ENCODE data around the gene PABPN1. TPM values are rescaled to one million over a fixed set of nuclear protein-coding genes. Genes with fewer than 3 reads are reported as not detected.

The PABPN1 gene
- total and polyA plus RNA-seq, 9 of the 15 experiments (the other 6 are each of a cell fraction or from before 2014, with no cell fraction given) = 32.6 to 388 (median 178) TPM

GRCh38 chr14:23322568-23323517 is 1.6 kb downstream of the PABPN1 start:
- H3K36me3 ChIP-seq (ENCODE audit: control insufficient read depth, insufficient read depth, low read length) = peaks cover 58% of the 10 kb centered on the region; the same call in 2 of the 3 replicates
- no peak overlapping the region; the same call in 1 of the 2 replicates for H2AFZ ChIP-seq (ENCODE audit: low read depth, low read length)
- peak overlapping the region; percentile 95 for H3K27ac ChIP-seq (ENCODE audit: extremely low read depth, low read depth, low read length)
- CTCF ChIA-PET (ENCODE audit: low intra/inter-chr PET ratio) = interaction anchor here (0.6 kb wide), 1 partner anchor 54 kb away, joined by 6 read pairs; no protein-coding TSS in a partner anchor
- TSS peak; percentile 37 for BruUV-seq (replicated peaks)
- peak overlapping the region; percentile 97 to 100 for H3K9ac ChIP-seq (ENCODE audit: insufficient read depth in 1 of 2, low read depth in 2 of 2, low read length in 2 of 2)
- ATAC-seq (no peak), DNase-seq (ENCODE audit: extremely low read depth in 1 of 4, low spot score in 3 of 4) (no peak), FAIRE-seq (no peak)
- POLR2A ChIA-PET = interaction anchor here (0.6 to 3.9 kb wide), 17 partner anchors 8 to 503 kb away, joined by 3 to 30 read pairs (median 4); partner anchors contain the start of genes HAUS4, HOMEZ, PPP1R3E and THTPA
- no peaks in the 10 kb centered on the region for H3K27me3 ChIP-seq (ENCODE audit: control insufficient read depth in 2 of 2, insufficient read depth in 2 of 2, low read length in 2 of 2)
- peak overlapping the region; percentile 90 for H3K4me3 ChIP-seq
- H3K9me1 ChIP-seq (ENCODE audit: control insufficient read depth, insufficient read depth, low read length) = no peaks in the 10 kb centered on the region
- peaks cover 34% of the 10 kb centered on the region for H3K79me2 ChIP-seq (ENCODE audit: control insufficient read depth, insufficient read depth, low read length)
- H3K9me3 ChIP-seq (replicated peaks; ENCODE audit: control insufficient read depth, insufficient read depth, low read depth, low read length) = no peaks in the 10 kb centered on the region
- H3K4me1 ChIP-seq (replicated peaks in 1 of 2; ENCODE audit: control insufficient read depth in 2 of 2, insufficient read depth in 2 of 2, low read length in 2 of 2) = peaks cover 11 to 17% of the 10 kb centered on the region in 2 experiments; a peak in 4 of 5 replicates
- TF ChIP-seq KLF13 (tag; IDR thresholded peaks at IDR 0.05; ENCODE audit: borderline replicate concordance, low read depth) (no peak), SMARCA4 (IDR thresholded peaks at IDR 0.05) (no peak), ZNF354B (CRISPR knock-in tag; IDR thresholded peaks at IDR 0.05) (no peak), EWSR1 (IDR thresholded peaks at IDR 0.05; ENCODE audit: borderline replicate concordance, low read depth, partially characterized antibody) (no peak), ZNF584 (CRISPR knock-in tag; IDR thresholded peaks at IDR 0.05; ENCODE audit: low read depth) (no peak), ZNF764 (CRISPR knock-in tag; IDR thresholded peaks at IDR 0.05; ENCODE audit: low read depth) (no peak), PTTG1 (tag; IDR thresholded peaks at IDR 0.05; ENCODE audit: low read depth) (no peak), ARHGAP35 (IDR thresholded peaks at IDR 0.05; ENCODE audit: partially characterized antibody) (no peak), TSC22D4 (tag; IDR thresholded peaks at IDR 0.05) (no peak), ZSCAN29 (IDR thresholded peaks at IDR 0.05) (no peak), STAT6 (CRISPR knock-in tag; IDR thresholded peaks at IDR 0.05) (no peak), NR2C2 (CRISPR knock-in tag; IDR thresholded peaks at IDR 0.05) (no peak), NR2C2 (tag; IDR thresholded peaks at IDR 0.05) (no peak), HMG20B (CRISPR knock-in tag; IDR thresholded peaks at IDR 0.05) (no peak), NONO (IDR thresholded peaks at IDR 0.05; ENCODE audit: low read depth in 2 of 2, low read length in 1 of 2) (no peak)
- WGBS (ENCODE audit: insufficient coverage, low coverage, missing lambda C conversion rate) = 31% methylated on average over 10 of the region's 10 CpGs
- in situ Hi-C loops (cut with MboI) = no loop called here
- peak overlapping the region; percentile 98 for H3K4me2 ChIP-seq (ENCODE audit: insufficient read depth, low read length)
- no peaks in the 10 kb centered on the region; the same call in 1 of the 2 replicates for H4K20me1 ChIP-seq (replicated peaks; ENCODE audit: control insufficient read depth, insufficient read depth, low read length)
- intact Hi-C loops (cut with micrococcal nuclease) = loop anchor here (2.0 to 10.0 kb wide), 3 partner anchors 58 to 232 kb away; partner anchors contain the start of genes THTPA and ZFHX2

Measured in K562 (cell line).